Osteocyte (in vitro differentiated cells): Measurements from ENCODE around the gene GLYR1. TPM values are rescaled to one million over a fixed set of nuclear protein-coding genes. Genes with fewer than 3 reads are reported as not detected.

Experiments used
- DNase-seq: peaks from one replicate; pipeline ENCODE4 v3.0.0; 2021; ENCODE audit warnings: mixed read lengths; ENCODE audit not compliant: unreplicated experiment; ENCODE audit errors: extremely low spot score
- H3K27ac Mint-ChIP-seq: one replicate; pipeline ENCODE4 v1.8.0; 2021; ENCODE audit warnings: mild to moderate bottlenecking, mixed read lengths; ENCODE audit not compliant: unreplicated experiment
- H3K27me3 Mint-ChIP-seq: one replicate; pipeline ENCODE4 v1.8.0; 2021; ENCODE audit warnings: mixed read lengths; ENCODE audit not compliant: unreplicated experiment
- H3K36me3 Mint-ChIP-seq: one replicate; pipeline ENCODE4 v1.8.0; 2021; ENCODE audit warnings: mixed read lengths; ENCODE audit not compliant: unreplicated experiment
- H3K4me1 Mint-ChIP-seq: one replicate; pipeline ENCODE4 v1.8.0; 2021; ENCODE audit warnings: mixed read lengths; ENCODE audit not compliant: unreplicated experiment
- H3K4me3 Mint-ChIP-seq: one replicate; pipeline ENCODE4 v1.8.0; 2021; ENCODE audit warnings: mild to moderate bottlenecking, moderate library complexity, mixed read lengths; ENCODE audit not compliant: unreplicated experiment
- H3K9me3 Mint-ChIP-seq: one replicate; pipeline ENCODE4 v1.8.0; 2021; ENCODE audit warnings: mixed read lengths; ENCODE audit not compliant: unreplicated experiment
- total RNA-seq: library from RNA; stranded (reverse); gene quantifications from 2 replicates; pipeline ENCODE4 v1.2.1, GENCODE V29; 2021
- TF ChIP-seq, protein P1 (sequence below): fragments of 200-600 bp; sonication (generic); IDR thresholded peaks from 2 replicates; pipeline ENCODE4 v1.5.0; 2021; ENCODE audit warnings: antibody characterized with exemption, mild to moderate bottlenecking, moderate library complexity

GLYR1 gene
- total RNA-seq, 1 donor from 2014 or later: 76.9 TPM

DNA sequence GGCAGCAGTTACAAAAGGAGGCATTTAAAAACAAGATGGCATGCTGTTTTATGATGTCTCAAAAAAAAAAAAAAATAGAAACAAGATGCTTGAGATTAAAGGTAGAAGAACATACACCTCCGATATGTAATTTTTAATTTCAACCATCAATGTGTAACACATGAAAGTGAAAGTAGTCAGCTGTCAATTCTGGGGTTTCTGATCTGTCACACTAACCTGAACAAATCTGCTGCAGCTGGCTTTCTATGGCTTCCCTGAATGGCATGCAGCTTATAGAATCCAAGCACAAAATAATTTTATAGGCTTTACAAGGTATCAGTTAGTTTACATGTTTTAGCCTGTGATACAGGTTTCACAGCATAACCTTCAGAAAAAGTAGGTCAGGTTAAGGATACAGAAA lies 13.5 kb downstream of the GLYR1 start:
- Mint-ChIP-seq H3K4me1 (no peaks in the 10 kb centered on the region), H3K36me3 (peaks cover 44% of the 10 kb centered on the region), H3K27ac (no peak overlapping the region), H3K27me3 (no peaks in the 10 kb centered on the region), H3K9me3 (no peaks in the 10 kb centered on the region), H3K4me3 (no peak overlapping the region)
- TF ChIP-seq, protein P1, sequence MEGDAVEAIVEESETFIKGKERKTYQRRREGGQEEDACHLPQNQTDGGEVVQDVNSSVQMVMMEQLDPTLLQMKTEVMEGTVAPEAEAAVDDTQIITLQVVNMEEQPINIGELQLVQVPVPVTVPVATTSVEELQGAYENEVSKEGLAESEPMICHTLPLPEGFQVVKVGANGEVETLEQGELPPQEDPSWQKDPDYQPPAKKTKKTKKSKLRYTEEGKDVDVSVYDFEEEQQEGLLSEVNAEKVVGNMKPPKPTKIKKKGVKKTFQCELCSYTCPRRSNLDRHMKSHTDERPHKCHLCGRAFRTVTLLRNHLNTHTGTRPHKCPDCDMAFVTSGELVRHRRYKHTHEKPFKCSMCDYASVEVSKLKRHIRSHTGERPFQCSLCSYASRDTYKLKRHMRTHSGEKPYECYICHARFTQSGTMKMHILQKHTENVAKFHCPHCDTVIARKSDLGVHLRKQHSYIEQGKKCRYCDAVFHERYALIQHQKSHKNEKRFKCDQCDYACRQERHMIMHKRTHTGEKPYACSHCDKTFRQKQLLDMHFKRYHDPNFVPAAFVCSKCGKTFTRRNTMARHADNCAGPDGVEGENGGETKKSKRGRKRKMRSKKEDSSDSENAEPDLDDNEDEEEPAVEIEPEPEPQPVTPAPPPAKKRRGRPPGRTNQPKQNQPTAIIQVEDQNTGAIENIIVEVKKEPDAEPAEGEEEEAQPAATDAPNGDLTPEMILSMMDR: no peak
- DNase-seq: no peak

DNA sequence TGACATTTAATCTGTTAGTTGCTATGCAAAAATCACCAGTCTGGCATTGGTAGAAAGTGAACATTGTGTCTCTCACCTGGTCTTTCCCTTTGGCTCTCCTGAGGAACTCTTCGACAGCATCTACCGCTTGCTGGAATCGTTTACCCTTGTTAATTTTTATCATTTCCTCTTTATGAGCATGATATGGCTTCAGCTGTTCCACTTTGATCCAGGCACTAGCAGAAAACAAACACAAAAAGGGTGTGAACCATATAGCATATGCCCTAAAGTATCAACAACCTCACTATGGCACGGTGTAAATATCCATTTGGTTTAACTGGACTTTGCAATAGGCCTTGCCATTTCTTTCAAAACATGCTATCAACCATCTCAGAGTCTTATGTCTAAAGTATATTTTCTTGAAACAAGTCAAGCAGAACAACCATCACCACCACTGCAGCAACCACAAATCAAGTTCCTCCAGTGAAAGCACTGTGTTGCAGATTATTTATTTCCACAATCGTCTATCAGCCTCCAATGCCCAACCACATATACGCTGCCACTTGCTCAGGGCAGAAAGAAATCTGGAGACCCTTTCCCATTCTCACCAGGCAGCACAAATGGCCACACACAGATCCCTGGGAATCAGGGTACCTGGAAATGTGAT lies 14.3 kb downstream of the GLYR1 start:
- Mint-ChIP-seq H3K27me3 (no peaks in the 10 kb centered on the region), H3K36me3 (peaks cover 45% of the 10 kb centered on the region), H3K4me1 (no peaks in the 10 kb centered on the region), H3K4me3 (no peak overlapping the region), H3K27ac (no peak overlapping the region), H3K9me3 (no peaks in the 10 kb centered on the region)
- TF ChIP-seq, protein P1: no peak
- DNase-seq: no peak

DNA sequence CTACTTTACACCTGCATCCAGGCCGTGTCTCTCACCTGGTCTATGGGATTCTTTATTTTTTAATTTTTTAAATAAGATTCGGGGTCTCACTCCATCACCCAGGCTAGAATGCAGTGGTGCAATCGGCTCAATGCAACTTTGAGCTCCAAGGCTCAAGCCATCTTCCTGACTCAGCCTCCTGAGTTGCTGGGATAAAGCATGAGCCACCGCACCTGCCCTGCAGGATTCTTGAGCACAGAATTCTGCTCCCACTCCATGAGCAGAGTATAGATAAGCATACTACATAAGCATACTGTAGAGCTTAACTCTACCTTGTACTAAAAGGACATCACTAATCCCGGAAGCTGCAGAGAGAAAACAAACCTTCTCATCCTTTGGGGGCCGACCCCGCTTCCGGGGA lies 15.5 kb downstream of the GLYR1 start:
- Mint-ChIP-seq H3K27ac (no peak overlapping the region), H3K4me3 (no peak overlapping the region), H3K9me3 (no peaks in the 10 kb centered on the region), H3K4me1 (no peaks in the 10 kb centered on the region), H3K27me3 (no peaks in the 10 kb centered on the region), H3K36me3 (peaks cover 51% of the 10 kb centered on the region)
- no peak for DNase-seq
- TF ChIP-seq, protein P1: no peak

DNA sequence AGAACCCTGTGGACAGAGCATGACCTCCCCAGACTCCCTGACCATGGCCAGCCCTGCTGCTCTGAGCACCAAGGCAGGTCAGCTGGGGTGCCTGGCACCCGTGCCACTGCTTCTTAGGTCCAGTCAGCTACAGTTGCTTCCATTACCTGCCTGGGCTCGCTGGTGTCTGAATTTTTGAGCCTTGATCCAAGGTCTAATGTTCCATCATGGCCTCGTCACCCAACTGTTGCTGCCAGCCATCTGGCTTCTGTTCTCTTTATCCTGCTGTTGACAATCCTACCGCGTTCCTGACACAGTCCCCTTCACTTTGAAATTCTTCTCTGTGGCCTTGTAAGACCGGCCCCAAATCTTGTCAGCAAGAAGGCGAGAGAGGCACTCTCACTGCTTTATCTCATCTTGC lies 16.7 kb downstream of the GLYR1 start:
- H3K36me3 Mint-ChIP-seq: peaks cover 57% of the 10 kb centered on the region
- TF ChIP-seq, protein P1: no peak
- no peak for DNase-seq
- H3K27me3 Mint-ChIP-seq: no peaks in the 10 kb centered on the region
- H3K4me1 Mint-ChIP-seq: no peaks in the 10 kb centered on the region
- H3K4me3 Mint-ChIP-seq: no peak overlapping the region
- H3K9me3 Mint-ChIP-seq: no peaks in the 10 kb centered on the region
- no peak overlapping the region for H3K27ac Mint-ChIP-seq

DNA sequence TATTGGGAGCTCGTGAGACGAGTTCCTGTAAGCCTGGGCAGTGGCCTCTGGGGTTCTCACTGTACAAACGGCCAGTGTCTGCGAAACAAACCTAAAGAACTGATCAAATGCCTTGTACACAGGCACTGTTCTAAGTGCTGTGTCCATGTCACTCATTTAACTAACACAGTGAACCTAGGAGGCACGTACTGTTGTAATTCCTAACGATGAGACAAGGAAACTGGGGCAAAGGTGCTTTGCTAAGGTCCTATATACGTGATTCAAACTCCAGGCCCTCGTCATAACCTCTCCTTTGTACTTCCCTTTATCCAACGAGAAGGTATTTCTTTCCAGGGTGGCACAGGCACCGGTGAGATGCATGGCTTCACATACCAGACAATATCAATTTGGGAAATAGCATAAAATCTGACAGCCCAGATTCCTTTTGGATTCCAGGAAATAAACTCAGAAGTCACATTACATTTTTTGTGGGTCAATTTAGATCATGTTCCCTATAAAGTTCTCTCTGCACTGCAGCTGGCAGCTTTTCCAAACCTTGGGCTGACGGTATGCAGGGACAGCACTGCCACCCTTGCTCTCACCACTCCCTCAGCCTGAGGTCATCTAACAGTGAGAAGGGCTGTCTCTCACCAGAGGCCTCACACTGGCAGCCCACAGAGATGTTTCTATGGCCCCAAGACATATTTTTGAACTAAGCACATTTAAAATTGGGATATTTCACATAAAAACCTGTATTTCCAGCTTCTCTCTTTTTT lies 18.3 kb downstream of the GLYR1 start:
- Mint-ChIP-seq H3K27me3 (no peaks in the 10 kb centered on the region), H3K27ac (no peak overlapping the region), H3K9me3 (no peaks in the 10 kb centered on the region), H3K4me3 (no peak overlapping the region), H3K4me1 (no peaks in the 10 kb centered on the region), H3K36me3 (peaks cover 67% of the 10 kb centered on the region)
- TF ChIP-seq, protein P1: no peak
- DNase-seq: no peak
